ENCODE measurements around the gene ETS1.

The ETS1 gene

DNA sequence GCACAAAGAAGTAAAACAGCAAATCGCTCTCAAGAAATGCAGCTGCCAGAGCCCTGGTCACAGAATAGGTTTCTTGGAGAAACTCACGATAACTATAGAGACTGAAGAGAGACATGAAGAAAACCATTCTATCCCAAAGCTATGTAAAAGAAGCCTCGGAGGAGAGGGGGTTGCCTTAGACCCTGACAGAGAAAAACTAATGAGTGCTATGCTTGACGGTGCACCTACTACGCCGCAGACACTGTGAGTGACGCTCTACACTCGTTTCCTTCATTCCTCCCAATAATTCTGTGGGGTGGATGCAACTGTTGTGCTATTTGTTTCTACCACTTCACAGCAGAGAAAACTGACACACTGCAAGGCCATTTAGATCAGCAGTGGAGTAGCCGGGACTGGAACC lies 121.8 kb downstream of the ETS1 start:
- H3K27me3 ChIP-seq (replicated peaks; ENCODE audit: control insufficient read depth, insufficient read depth, low read length): no peaks in the 10 kb centered on the region
- DNase-seq (ENCODE audit: low read depth): no peak
- no peak overlapping the region for H3K4me3 ChIP-seq (ENCODE audit: low read length)
- H3K9me3 ChIP-seq (ENCODE audit: control insufficient read depth, low read length): no peaks in the 10 kb centered on the region
- no peak overlapping the region for H3K9ac ChIP-seq (ENCODE audit: low read length)
- H3K36me3 ChIP-seq (ENCODE audit: control insufficient read depth, insufficient read depth, low read length, severe bottlenecking): peaks cover 65% of the 10 kb centered on the region
- peaks cover 31% of the 10 kb centered on the region for H3K4me1 ChIP-seq (ENCODE audit: control insufficient read depth, insufficient read depth, low read length)

DNA sequence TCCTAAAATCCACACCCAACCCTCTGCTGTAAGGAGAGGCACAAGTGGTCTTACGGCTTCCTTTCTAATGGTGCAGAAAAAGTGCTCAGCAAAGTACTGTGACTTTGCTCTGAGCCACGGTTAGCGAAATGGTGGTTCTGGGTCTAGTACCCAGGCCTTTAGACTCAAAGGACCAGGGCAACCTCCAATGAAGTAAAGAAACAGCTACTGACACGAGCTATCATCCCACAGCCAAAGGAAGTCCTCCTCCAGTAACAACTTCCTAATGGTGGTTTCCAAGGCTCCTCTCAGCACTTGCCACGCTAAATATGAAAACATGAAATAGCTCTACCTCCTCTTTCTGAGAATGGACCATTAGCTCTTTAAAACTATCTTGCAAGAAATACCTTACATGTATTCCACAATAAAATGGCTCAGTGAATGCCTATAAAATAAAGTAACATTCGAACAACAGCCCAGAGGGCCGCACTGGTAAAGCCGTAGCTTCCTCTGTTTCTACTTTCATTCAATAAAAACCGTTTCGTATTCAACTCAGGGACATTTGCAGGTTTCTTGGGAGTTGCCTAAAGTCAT lies 122.4 kb downstream of the ETS1 start:
- Histone ChIP-seq H3K4me3 (ENCODE audit: low read length) (no peak overlapping the region), H3K4me1 (ENCODE audit: control insufficient read depth, insufficient read depth, low read length) (peaks cover 31% of the 10 kb centered on the region), H3K9ac (ENCODE audit: low read length) (no peak overlapping the region), H3K9me3 (ENCODE audit: control insufficient read depth, low read length) (no peaks in the 10 kb centered on the region), H3K27me3 (replicated peaks; ENCODE audit: control insufficient read depth, insufficient read depth, low read length) (no peaks in the 10 kb centered on the region), H3K36me3 (ENCODE audit: control insufficient read depth, insufficient read depth, low read length, severe bottlenecking) (peaks cover 65% of the 10 kb centered on the region)
- no peak for DNase-seq (ENCODE audit: low read depth)

DNA sequence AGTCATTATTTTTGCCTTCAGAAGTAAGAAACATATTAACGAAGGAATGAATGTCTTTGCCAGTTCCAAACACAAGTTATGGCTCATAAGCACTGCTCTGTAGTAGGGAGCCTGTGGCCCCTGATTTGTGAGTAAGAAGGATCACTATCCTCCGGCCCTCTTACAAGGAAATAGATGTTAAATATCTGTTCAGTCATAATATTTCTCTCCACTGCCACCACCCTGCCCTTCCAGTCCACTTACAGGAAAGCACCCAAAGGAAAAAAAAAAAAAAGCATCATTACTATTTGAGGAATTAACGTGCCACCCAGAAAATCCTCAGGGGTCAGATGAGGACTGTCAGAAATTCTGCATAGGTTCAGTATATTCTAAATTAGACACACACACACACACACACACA lies 123.4 kb downstream of the ETS1 start:
- Histone ChIP-seq H3K36me3 (ENCODE audit: control insufficient read depth, insufficient read depth, low read length, severe bottlenecking) (peaks cover 64% of the 10 kb centered on the region), H3K27me3 (replicated peaks; ENCODE audit: control insufficient read depth, insufficient read depth, low read length) (no peaks in the 10 kb centered on the region), H3K9me3 (ENCODE audit: control insufficient read depth, low read length) (no peaks in the 10 kb centered on the region), H3K4me3 (ENCODE audit: low read length) (no peak overlapping the region), H3K4me1 (ENCODE audit: control insufficient read depth, insufficient read depth, low read length) (peaks cover 31% of the 10 kb centered on the region), H3K9ac (ENCODE audit: low read length) (peak overlapping the region; percentile 54)
- no peak for DNase-seq (ENCODE audit: low read depth)

DNA sequence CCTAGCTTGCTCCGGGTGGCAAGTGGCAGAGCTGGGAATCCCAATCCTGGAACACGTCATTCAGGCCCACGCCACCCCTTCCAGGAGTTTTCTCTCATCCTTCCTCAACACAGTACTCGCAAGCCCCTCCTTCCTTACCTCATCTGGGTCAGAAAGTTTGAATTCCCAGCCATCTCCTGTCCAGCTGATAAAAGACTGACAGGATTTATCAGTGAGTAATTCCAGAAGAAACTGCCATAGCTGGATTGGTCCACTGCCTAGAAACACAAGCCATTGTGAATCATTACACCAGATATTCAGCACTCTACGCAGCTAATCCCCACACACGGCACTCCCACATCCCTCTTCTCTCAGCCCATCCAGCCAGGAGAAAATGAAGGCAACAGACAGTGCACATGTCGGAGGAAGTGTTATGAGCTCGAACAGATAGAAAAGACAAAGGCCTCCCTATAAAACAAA lies 124.0 kb downstream of the ETS1 start:
- peak; percentile 80 for DNase-seq (ENCODE audit: low read depth)
- no peaks in the 10 kb centered on the region for H3K27me3 ChIP-seq (replicated peaks; ENCODE audit: control insufficient read depth, insufficient read depth, low read length)
- H3K4me3 ChIP-seq (ENCODE audit: low read length): no peak overlapping the region
- H3K4me1 ChIP-seq (ENCODE audit: control insufficient read depth, insufficient read depth, low read length): peaks cover 32% of the 10 kb centered on the region
- H3K9me3 ChIP-seq (ENCODE audit: control insufficient read depth, low read length): no peaks in the 10 kb centered on the region
- peaks cover 61% of the 10 kb centered on the region for H3K36me3 ChIP-seq (ENCODE audit: control insufficient read depth, insufficient read depth, low read length, severe bottlenecking)
- peak overlapping the region; percentile 54 for H3K9ac ChIP-seq (ENCODE audit: low read length)

DNA sequence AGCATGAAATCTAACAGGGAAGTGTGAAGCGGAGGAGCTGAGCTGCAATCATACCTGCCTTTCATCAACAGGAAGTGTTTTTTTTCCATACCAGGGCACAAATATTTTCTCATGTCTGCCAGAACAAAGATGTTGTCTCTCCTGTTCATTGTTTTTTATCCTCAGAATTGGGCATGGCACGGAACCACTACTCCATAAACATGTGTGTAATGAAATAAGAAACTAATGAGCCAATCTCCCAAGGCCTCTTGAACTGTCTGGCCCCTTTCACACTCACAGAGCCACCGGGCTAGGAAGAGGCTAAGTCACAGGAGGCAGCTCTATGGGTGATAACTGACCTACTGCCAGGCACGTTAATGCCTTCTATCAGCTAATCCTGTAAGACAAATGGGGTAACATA lies 124.4 kb downstream of the ETS1 start:
- H3K36me3 ChIP-seq (ENCODE audit: control insufficient read depth, insufficient read depth, low read length, severe bottlenecking): peaks cover 61% of the 10 kb centered on the region
- no peak overlapping the region for H3K4me3 ChIP-seq (ENCODE audit: low read length)
- no peaks in the 10 kb centered on the region for H3K27me3 ChIP-seq (replicated peaks; ENCODE audit: control insufficient read depth, insufficient read depth, low read length)
- H3K9me3 ChIP-seq (ENCODE audit: control insufficient read depth, low read length): no peaks in the 10 kb centered on the region
- no peak for DNase-seq (ENCODE audit: low read depth)
- peaks cover 32% of the 10 kb centered on the region for H3K4me1 ChIP-seq (ENCODE audit: control insufficient read depth, insufficient read depth, low read length)
- no peak overlapping the region for H3K9ac ChIP-seq (ENCODE audit: low read length)

DNA sequence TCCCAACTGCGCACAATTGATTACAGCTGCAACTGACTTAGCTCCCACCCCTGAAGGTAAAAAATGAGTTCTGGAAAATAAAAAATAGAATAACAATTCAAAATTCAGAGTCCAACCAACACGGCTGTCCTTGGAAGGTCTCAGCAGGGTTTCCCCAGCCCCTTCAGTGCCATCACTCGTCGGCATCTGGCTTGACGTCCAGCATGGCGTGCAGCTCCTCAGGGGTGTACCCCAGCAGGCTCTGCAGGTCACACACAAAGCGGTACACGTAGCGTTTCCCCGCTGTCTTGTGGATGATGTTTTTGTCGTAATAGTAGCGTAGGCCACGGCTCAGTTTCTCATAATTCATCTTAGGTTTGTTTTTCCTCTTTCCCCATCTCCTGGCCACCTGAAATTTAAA lies 125.2 kb downstream of the ETS1 start:
- H3K4me1 ChIP-seq (ENCODE audit: control insufficient read depth, insufficient read depth, low read length): peaks cover 32% of the 10 kb centered on the region
- peaks cover 65% of the 10 kb centered on the region for H3K36me3 ChIP-seq (ENCODE audit: control insufficient read depth, insufficient read depth, low read length, severe bottlenecking)
- DNase-seq (ENCODE audit: low read depth): no peak
- H3K9me3 ChIP-seq (ENCODE audit: control insufficient read depth, low read length): no peaks in the 10 kb centered on the region
- H3K27me3 ChIP-seq (replicated peaks; ENCODE audit: control insufficient read depth, insufficient read depth, low read length): no peaks in the 10 kb centered on the region
- no peak overlapping the region for H3K4me3 ChIP-seq (ENCODE audit: low read length)
- H3K9ac ChIP-seq (ENCODE audit: low read length): no peak overlapping the region

DNA sequence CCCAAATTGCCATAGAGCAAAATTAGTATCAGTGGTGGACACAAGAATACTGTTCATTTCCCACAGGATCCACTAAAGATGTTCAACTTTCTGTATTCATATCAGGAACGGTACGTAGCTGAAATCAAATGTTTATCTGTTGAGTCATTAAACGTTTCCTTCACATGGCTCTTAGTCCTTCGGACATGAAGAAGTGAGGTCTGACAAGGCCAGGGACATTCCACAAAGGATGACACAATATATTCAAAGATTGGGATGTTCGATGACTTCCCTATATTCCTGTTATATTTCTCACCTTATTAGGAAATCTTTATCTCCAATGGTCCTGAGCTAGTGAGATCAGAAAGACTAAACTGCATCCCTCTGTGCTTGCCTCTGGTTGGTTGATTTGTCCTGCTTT lies 129.0 kb downstream of the ETS1 start:
- peak; percentile 77 for DNase-seq (ENCODE audit: low read depth)
- Histone ChIP-seq H3K9me3 (ENCODE audit: control insufficient read depth, low read length) (no peaks in the 10 kb centered on the region), H3K9ac (ENCODE audit: low read length) (peak overlapping the region; percentile 49), H3K27me3 (replicated peaks; ENCODE audit: control insufficient read depth, insufficient read depth, low read length) (no peaks in the 10 kb centered on the region), H3K4me1 (ENCODE audit: control insufficient read depth, insufficient read depth, low read length) (peaks cover 42% of the 10 kb centered on the region), H3K36me3 (ENCODE audit: control insufficient read depth, insufficient read depth, low read length, severe bottlenecking) (peaks cover 57% of the 10 kb centered on the region), H3K4me3 (ENCODE audit: low read length) (no peak overlapping the region)

DNA sequence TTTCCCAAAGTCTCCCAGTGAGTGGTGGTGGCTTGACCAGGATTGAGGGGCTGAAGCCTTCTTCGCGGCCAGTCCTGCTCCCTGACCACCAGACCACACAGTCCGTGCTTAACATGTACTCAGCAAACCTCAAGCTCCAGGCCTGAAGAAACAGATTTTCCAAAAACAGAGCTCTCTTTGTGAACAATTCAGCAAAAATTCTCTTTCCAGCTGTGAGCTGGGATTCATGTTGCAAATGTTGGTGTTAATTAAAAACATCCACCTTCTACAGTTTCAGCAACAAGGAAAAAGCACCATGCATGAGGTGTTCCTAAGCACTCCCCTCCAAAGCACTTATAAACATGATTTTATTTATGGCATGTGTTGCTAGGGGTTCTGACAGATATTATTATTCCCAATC lies 129.5 kb downstream of the ETS1 start:
- peaks cover 52% of the 10 kb centered on the region for H3K36me3 ChIP-seq (ENCODE audit: control insufficient read depth, insufficient read depth, low read length, severe bottlenecking)
- H3K9me3 ChIP-seq (ENCODE audit: control insufficient read depth, low read length): no peaks in the 10 kb centered on the region

DNA sequence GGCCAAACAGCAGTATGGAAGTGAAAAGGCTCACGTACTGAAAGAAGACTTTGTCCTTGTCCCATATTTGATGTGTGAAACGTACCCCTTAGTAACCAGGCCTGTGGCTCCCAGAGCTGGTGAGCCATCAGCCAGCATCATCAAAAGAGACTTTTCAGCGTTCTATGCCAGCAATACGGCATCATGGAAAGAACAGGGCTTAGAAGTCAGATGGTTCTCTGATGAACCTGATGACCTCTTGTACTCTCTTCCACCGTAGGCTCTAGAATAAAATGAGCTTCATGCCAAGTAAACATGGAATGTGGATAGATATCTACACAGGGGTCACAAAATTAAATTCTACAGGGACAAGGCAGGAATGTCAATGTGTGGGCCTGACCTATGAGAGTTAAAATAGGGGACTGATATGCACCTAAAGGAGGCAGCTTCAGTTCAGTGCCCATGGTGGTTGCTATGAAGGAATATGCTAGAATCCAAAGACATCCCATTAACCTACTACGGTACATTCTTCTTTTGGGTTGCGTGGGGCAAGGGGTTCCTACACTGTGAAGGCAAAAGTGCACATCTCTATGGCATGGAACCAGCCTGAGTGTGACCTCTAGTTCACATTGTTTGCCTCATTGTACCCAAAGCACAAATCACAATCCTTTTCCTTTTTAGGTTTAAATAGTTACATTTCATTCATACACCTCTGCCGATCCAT lies 130.6 kb downstream of the ETS1 start:
- DNase-seq (ENCODE audit: low read depth): no peak
- no peaks in the 10 kb centered on the region for H3K27me3 ChIP-seq (replicated peaks; ENCODE audit: control insufficient read depth, insufficient read depth, low read length)
- no peak overlapping the region for H3K9ac ChIP-seq (ENCODE audit: low read length)
- no peak overlapping the region for H3K4me3 ChIP-seq (ENCODE audit: low read length)
- no peaks in the 10 kb centered on the region for H3K9me3 ChIP-seq (ENCODE audit: control insufficient read depth, low read length)
- H3K36me3 ChIP-seq (ENCODE audit: control insufficient read depth, insufficient read depth, low read length, severe bottlenecking): peaks cover 41% of the 10 kb centered on the region
- peaks cover 58% of the 10 kb centered on the region for H3K4me1 ChIP-seq (ENCODE audit: control insufficient read depth, insufficient read depth, low read length)

More for the DNA sequence above, 129.5 kb downstream of the ETS1 start:
- Histone ChIP-seq H3K4me1 (ENCODE audit: control insufficient read depth, insufficient read depth, low read length) (peaks cover 47% of the 10 kb centered on the region), H3K4me3 (ENCODE audit: low read length) (no peak overlapping the region), H3K27me3 (replicated peaks; ENCODE audit: control insufficient read depth, insufficient read depth, low read length) (no peaks in the 10 kb centered on the region), H3K9ac (ENCODE audit: low read length) (peak overlapping the region; percentile 49)
- peak; percentile 51 for DNase-seq (ENCODE audit: low read depth)

DNA sequence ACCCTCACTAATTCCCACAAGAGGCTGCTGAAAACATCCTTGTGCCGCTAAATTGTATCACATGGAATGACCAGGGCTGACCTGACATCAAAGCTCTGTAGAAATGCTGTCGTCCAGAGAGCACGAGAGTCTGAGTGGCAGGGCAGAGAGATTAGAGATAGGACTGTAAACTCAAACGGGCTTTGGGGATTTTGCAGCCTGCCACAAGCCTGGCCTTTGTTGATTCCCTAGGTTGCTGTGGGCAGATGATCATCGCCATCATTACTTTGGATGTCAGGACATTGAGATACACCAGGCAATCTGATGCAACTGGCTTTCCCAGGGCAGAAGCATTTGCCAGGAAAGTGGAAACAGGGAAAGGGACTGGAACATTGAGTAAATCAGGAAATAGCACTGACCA lies 131.6 kb downstream of the ETS1 start:
- DNase-seq (ENCODE audit: low read depth): no peak
- Histone ChIP-seq H3K27me3 (replicated peaks; ENCODE audit: control insufficient read depth, insufficient read depth, low read length) (no peaks in the 10 kb centered on the region), H3K9ac (ENCODE audit: low read length) (no peak overlapping the region), H3K4me1 (ENCODE audit: control insufficient read depth, insufficient read depth, low read length) (peaks cover 63% of the 10 kb centered on the region), H3K9me3 (ENCODE audit: control insufficient read depth, low read length) (no peaks in the 10 kb centered on the region), H3K36me3 (ENCODE audit: control insufficient read depth, insufficient read depth, low read length, severe bottlenecking) (peaks cover 31% of the 10 kb centered on the region), H3K4me3 (ENCODE audit: low read length) (no peak overlapping the region)

DNA sequence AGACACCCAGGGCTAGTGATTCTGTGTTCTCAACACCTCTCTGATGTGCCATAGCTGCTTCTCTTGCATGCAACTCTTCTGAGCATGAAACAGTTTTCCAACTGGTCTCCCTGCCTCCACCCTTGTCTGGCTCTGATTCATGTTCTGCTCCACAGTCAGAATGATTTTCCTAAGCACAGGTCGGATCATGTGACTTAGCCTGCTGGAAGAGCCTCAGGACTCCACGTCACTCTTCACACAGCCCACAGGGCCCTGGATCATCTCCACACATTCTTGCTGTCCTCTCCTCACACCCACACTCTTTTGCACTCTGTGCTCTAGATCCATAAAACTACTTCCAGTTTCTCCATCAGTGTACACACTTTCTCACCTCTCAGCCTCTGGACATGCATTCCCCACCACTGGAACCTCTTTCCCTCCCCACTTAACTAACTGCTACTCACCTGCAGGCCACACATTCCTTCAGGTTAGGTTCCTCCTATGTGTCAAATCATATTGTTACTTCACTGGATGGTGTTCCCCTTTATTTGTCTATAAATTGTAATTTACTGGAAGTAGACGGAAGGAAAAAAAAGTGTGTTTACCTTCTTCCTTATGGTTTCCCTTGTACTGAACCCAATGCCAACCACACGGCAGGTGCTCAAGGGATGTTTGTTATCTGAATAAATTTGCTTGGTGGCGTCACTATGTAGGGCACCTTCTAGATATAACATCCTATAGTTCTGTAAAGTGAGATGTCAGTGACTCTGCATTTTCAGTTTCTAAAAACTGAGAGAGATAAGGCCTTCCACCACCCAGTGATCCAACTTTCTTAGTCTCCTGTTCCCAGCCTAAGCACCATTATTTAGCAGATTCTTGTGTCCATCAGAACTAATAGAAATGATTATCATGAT lies 133.7 kb downstream of the ETS1 start:
- peaks cover 14% of the 10 kb centered on the region for H3K36me3 ChIP-seq (ENCODE audit: control insufficient read depth, insufficient read depth, low read length, severe bottlenecking)
- DNase-seq (ENCODE audit: low read depth): peak; percentile 78
- H3K4me3 ChIP-seq (ENCODE audit: low read length): no peak overlapping the region
- H3K9me3 ChIP-seq (ENCODE audit: control insufficient read depth, low read length): no peaks in the 10 kb centered on the region
- H3K9ac ChIP-seq (ENCODE audit: low read length): no peak overlapping the region
- no peaks in the 10 kb centered on the region for H3K27me3 ChIP-seq (replicated peaks; ENCODE audit: control insufficient read depth, insufficient read depth, low read length)
- H3K4me1 ChIP-seq (ENCODE audit: control insufficient read depth, insufficient read depth, low read length): peaks cover 62% of the 10 kb centered on the region
